ENCODE measurements around the gene SH3D19. TPM values are rescaled to one million over a fixed set of nuclear protein-coding genes. Genes with fewer than 3 reads are reported as not detected.

SH3D19 gene
- total RNA-seq, 1 experiment from 2014 or later: 29.7 TPM

GRCh38 chr4:151150821-151151580 lies 174.4 kb downstream of the SH3D19 start:
- no peaks in the 10 kb centered on the region for H3K27me3 Mint-ChIP-seq (ENCODE audit: low read depth)
- no peak overlapping the region for H2BK5ac ChIP-seq (ENCODE audit: insufficient read length, low read length)
- no peak overlapping the region for H2BK20ac ChIP-seq (ENCODE audit: low read depth, low read length, poor library complexity, severe bottlenecking)
- H4K91ac ChIP-seq (ENCODE audit: insufficient read length, low read depth, low read length): no peak overlapping the region
- no peak overlapping the region for H4K5ac ChIP-seq (ENCODE audit: insufficient read length, low read depth, low read length)
- no peaks in the 10 kb centered on the region for H3K27me3 ChIP-seq (ENCODE audit: insufficient read depth, low read length)
- H3K56ac ChIP-seq (ENCODE audit: insufficient read length, low read depth, low read length): no peak overlapping the region
- no peaks in the 10 kb centered on the region for H3K4me1 ChIP-seq (ENCODE audit: insufficient read depth, low read length)
- no peak overlapping the region for H2AK5ac ChIP-seq (ENCODE audit: insufficient read length, low read length)
- H3K4ac ChIP-seq (ENCODE audit: low read depth, low read length): no peak overlapping the region
- H2AFZ ChIP-seq (ENCODE audit: low read length): no peak overlapping the region
- no peak overlapping the region for H2BK15ac ChIP-seq (ENCODE audit: low read depth, low read length)
- no peak overlapping the region for H3K4me3 Mint-ChIP-seq
- no peak overlapping the region for H3K4me2 ChIP-seq (ENCODE audit: insufficient read depth, insufficient read length, low read length)
- no peak for DNase-seq
- H4K20me1 ChIP-seq (ENCODE audit: control insufficient read depth, insufficient read depth, insufficient read length): no peaks in the 10 kb centered on the region
- H3K9ac ChIP-seq (ENCODE audit: extremely low read depth, insufficient read length, low read length): no peak overlapping the region
- H3K23me2 ChIP-seq (ENCODE audit: insufficient read length, low read depth, low read length, poor library complexity, severe bottlenecking): no peaks in the 10 kb centered on the region
- no peak overlapping the region for H3K18ac ChIP-seq (ENCODE audit: insufficient read length, low read depth, low read length)
- H3K9me3 ChIP-seq (ENCODE audit: control insufficient read depth, low read depth, low read length): no peaks in the 10 kb centered on the region
- peak overlapping the region in 2 of 3 experiments; percentile 38 to 50; a peak in 3 of 7 replicates for H3K27ac Mint-ChIP-seq
- H3K4me1 Mint-ChIP-seq: no peaks in the 10 kb centered on the region
- no CpG with 5 or more reads among the region's 9 CpGs for WGBS (ENCODE audit: extremely low coverage, insufficient read length, low lambda C conversion rate)
- no peak overlapping the region for H2BK120ac ChIP-seq (ENCODE audit: low read depth, low read length, poor library complexity, severe bottlenecking)
- H3K79me2 ChIP-seq (ENCODE audit: insufficient read depth, low read length): no peaks in the 10 kb centered on the region
- no peaks in the 10 kb centered on the region for H3K9me3 Mint-ChIP-seq
- peaks cover 10 to 30% (median 15%) of the 10 kb centered on the region in 3 experiments; a peak in 6 of 7 replicates for H3K36me3 Mint-ChIP-seq (ENCODE audit: insufficient read depth in 1 of 3, low read depth in 3 of 3)
- no peaks in the 10 kb centered on the region for H3K79me1 ChIP-seq (ENCODE audit: insufficient read depth, low read depth, low read length, poor library complexity, severe bottlenecking)
- no peak for TF ChIP-seq CTCF (conservative IDR thresholded peaks at IDR 0.05)
- H2BK12ac ChIP-seq (ENCODE audit: insufficient read length, low read depth, low read length): no peak overlapping the region
- H4K8ac ChIP-seq (replicated peaks; ENCODE audit: insufficient read length, low read depth, low read length): no peak overlapping the region
- no peak overlapping the region for H3T11ph ChIP-seq (ENCODE audit: low read length)
- no peak overlapping the region for H3K14ac ChIP-seq (ENCODE audit: insufficient read depth, low read length)
- no peak overlapping the region for H3K23ac ChIP-seq (ENCODE audit: insufficient read length, low read depth, low read length)
- H3K27ac ChIP-seq (ENCODE audit: insufficient read length, low read depth, low read length): no peak overlapping the region

Measured in H9 (cell line).